ENCODE measurements around the gene NEK7.

DNA sequence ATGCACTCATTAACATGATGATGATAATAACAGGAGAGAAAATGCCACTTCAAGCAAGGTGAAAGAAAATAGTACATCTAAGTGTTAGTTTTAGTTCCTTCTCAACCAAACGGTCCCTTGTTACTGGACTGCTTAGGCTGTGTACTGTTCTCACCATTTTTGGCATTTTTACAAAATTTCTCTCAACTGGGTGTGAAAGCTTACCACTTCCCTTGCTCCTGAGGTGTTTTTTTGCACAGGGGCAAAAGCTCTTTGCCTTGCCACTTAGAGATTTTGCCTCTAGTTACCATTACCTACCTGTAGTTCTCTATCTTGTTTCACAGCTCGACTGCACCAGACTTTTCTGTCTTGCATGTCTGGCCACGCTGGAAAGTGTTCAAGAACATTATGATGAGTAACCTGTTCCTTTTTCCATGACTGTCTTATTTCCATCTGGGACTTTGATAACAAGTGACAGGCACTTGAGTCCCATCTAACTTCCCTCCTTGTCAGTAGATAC lies 10.7 kb downstream of the NEK7 start:
- TF ChIP-seq, protein P1, sequence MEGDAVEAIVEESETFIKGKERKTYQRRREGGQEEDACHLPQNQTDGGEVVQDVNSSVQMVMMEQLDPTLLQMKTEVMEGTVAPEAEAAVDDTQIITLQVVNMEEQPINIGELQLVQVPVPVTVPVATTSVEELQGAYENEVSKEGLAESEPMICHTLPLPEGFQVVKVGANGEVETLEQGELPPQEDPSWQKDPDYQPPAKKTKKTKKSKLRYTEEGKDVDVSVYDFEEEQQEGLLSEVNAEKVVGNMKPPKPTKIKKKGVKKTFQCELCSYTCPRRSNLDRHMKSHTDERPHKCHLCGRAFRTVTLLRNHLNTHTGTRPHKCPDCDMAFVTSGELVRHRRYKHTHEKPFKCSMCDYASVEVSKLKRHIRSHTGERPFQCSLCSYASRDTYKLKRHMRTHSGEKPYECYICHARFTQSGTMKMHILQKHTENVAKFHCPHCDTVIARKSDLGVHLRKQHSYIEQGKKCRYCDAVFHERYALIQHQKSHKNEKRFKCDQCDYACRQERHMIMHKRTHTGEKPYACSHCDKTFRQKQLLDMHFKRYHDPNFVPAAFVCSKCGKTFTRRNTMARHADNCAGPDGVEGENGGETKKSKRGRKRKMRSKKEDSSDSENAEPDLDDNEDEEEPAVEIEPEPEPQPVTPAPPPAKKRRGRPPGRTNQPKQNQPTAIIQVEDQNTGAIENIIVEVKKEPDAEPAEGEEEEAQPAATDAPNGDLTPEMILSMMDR (conservative IDR thresholded peaks at IDR 0.05; ENCODE audit: low read length) = no peak
- TF ChIP-seq EZH2phosphoT487 (IDR thresholded peaks at IDR 0.05; ENCODE audit: borderline replicate concordance, low read depth, low read length) = no peak

Data from OCI-LY7 (cell line).